GM12891 (cell line): ENCODE measurements around the gene SMYD1.

Experiments used
- POLR2A ChIP-seq: IDR thresholded peaks from 2 replicates; pipeline ENCODE4 v1.6.1; 2011; ENCODE audit warnings: low read depth, low read length, control low read depth
- TAF1 ChIP-seq: IDR thresholded peaks from 2 replicates; pipeline ENCODE4 v1.6.1; 2011; ENCODE audit warnings: low read depth, low read length, control low read depth

GRCh38 chr2:88122141-88122884, 54.7 kb downstream of the SMYD1 start:
- no peak for TF ChIP-seq POLR2A
- no peak for TF ChIP-seq TAF1
